GDM1 (cell line): Measurements from ENCODE around the gene FTO.
"Not testable (repeated sequence)": the region's sequence is repeated elsewhere in the genome, so short reads cannot be mapped to it uniquely, and the experiment has no call there.

Experiments used
- DNase-seq: peaks from one replicate; lab custom pipeline; 2025; lab: John Stamatoyannopoulos, UW

The FTO gene

DNA sequence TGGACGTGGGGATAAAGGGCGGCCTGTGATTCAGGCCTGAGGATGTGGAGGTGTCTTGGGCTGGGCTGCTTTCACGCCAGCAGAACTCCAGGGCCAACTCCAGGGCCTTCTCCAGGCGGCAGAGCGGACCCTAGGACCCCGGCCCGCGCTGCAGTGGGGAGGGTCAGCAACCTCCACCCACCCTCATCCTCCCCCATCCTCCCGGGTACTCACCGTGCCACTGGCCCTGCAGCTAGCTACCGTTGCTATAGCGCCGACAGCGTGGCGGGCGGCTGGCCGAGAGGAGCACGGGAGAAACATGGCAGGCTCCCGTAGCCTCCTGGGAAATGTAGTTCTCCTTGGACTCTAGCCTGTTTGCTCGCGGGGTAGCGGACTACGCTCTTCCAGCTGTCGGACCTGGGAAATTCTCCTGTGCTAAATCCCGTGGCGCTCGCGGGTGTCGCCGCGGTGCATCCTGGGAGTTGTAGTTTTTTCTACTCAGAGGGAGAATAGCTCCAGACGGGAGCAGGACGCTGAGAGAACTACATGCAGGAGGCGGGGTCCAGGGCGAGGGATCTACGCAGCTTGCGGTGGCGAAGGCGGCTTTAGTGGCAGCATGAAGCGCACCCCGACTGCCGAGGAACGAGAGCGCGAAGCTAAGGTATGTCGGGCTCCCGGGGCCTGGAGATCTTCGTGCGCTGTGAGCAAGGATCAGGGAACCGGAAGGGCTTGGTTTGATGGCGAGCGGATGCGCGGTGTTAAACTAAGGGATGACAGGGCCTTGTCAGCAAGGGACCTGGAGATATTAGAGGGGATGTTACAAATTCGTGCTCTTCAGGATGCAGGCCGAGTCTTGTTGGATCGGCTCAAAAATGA lies at the start of gene FTO, which contains the start of gene RPGRIP1L:
TSS of gene FTO (plus strand) at position 567 of the 855 bp plus-strand sequence.
TSS of gene RPGRIP1L (minus strand) at position 270 of the 855 bp plus-strand sequence. CDS start 3,136 bp downstream, outside the sequence.
- DNase-seq, result peak; percentile 82

DNA sequence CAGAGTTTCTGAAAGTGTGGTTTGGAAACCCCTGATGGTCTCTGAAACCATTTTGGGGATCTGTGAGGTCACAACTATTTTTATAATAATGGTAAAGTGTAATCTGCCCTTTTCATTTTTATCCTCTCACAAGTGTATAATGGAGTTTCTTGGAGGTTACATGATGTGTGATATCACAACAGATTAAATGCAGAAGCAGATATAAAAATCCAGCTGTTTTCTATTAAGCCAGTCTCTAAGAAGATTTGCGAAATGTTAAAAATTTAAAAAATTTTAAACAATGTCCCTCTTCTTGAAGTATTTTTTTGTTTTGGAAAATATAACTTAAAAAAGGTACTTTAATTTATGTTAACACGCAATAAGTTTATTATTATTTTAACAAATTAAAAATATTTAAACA lies 49.0 kb upstream of the FTO start:
- DNase-seq, result no peak

DNA sequence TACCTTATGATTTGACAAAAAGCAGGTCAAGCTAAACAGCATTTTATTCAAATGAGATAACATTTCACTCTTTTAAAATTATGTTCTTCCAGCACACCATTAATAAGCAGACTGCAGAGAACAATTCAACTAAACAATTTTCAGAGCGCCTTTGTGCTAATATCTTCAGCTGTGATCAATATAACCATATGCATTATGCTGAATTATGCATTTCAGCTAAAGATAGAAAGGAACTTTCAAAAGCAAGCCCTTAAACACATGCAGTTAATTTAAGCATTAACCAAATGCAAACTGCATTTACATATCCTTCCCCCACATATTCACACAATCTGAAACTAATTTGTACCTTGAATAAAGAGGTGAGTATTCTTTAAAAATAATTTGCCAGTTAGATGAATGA lies 41.9 kb upstream of the FTO start:
- no peak for DNase-seq

DNA sequence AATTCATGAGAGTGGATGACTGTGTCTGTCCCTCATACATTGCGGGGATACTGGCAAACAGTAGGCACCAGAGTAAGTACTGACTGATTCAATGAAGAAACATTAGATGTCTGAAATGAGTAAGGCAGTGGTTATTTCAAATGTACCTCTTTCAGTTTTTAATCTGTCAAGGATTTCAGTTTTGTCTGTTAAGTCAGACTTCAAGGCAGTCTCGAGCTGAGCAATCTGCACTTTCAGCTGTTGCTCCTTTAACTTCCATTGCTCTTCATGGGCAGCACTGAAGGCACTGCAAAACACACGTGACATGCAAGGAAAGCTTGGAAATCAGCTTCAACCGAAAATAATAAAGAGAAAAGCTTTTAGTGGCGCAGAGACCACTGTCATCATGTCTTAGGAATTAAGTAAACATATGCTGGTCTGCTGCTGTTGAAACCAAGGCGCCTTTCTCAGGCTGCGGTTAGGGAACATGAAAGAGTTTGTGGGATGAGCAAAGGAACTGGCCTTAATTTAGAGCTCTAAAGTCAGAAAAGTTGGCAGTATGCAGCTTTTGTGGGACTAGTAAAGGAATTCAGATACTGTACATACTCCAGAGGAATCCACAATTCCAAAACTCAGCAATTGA lies 39.1 kb upstream of the FTO start:
- no peak for DNase-seq

DNA sequence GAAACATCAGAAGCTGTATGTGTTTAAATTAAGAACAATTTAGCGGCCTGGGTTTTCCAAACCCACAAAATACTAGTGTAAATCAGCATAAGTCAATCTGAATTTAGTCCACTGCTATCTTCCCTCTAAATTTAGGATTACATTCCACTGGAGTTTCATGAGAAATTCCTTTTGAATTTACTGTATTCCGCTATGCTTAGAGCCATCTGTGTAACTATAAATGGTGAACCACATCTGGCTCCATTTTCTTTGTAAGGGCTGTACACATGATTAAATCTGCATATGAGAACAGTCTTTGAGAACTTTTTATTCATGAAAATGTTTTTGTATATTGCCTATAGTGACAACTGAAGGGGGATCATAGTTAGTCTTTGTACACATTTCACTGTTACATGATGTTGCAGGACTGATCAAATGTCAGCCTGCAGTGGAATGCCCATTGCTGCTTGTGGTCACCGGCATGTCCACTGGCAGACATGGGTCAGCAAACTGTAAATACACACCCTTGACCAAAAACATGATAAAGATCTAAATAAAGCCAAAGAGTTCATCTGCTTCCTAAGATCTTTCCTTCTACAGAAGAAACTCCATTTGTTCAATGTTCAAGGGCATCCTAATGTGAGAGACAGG lies 37.1 kb upstream of the FTO start:
- DNase-seq, result no peak

DNA sequence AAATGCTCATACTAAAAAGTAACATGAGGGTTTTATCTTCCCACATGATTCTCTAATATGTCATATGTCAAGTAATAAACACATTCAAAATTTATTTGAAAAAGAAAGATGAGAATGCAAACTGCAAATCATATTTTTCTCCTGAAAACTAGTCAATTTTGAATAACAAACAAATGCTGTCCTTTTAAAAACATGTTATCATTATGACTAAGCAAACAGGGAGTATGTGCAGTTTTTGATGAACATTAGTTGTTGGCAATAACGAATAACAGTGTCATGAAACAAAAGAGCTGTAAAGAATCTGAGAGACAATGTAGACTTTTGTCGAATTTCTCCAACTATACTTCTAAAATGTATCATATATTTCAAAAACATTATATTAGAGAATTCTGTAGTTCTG lies 35.1 kb upstream of the FTO start:
- no peak for DNase-seq

DNA sequence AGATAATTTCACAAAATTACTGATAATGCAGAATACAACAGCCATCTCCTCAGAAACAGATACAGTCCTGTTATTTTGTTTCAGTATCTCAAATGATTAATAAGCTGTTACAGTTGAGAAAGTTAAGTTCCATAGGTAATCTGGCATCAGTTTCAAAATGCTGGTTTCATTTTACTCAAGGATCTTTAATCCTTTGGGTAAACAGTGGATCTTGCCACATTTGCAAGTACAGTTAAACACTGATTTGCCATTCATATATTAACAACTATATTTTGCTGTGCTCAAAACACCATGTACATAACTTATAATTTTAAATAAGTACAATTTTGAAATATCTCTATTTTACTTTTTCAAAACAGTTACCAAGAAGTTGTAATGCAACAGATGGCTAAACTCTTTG lies 31.5 kb upstream of the FTO start:
- DNase-seq, result no peak

DNA sequence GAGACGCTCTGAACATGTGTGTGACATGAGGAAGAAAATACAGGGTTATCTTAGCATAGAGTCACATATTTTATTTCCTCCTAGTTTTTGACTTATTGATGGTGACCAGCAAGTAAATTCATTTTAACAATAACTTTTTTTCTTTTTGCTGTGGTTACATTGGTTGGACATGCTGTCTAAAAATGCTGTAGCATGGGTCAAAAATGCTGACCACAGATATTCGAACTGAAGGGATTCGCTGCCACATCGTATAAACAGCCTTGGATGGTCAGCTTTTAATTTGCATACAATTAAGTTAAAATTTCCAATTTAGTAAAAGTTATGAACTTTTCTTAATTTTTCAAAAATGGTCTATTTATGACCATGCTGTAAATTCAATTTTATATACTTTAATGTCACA lies 30.8 kb upstream of the FTO start:
- DNase-seq, result no peak

DNA sequence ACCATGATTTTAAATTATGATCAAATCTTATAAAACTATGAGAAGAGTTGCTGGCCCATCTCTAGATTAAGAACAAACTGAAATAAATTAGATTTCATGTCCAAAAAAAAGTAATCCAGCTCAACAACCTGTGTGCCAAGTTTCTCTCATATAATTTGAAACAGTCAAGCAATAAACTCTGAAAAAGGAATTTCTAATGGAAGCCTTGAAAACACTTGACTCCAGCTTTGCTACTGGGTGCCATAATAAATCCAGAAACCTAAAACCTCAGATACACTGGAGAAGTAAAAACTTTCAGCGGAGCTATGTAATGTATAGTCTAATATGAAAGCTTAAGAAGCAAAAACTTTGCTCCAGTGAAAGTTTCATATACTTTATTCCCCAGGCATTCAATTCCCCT lies 25.8 kb upstream of the FTO start:
- no peak for DNase-seq

DNA sequence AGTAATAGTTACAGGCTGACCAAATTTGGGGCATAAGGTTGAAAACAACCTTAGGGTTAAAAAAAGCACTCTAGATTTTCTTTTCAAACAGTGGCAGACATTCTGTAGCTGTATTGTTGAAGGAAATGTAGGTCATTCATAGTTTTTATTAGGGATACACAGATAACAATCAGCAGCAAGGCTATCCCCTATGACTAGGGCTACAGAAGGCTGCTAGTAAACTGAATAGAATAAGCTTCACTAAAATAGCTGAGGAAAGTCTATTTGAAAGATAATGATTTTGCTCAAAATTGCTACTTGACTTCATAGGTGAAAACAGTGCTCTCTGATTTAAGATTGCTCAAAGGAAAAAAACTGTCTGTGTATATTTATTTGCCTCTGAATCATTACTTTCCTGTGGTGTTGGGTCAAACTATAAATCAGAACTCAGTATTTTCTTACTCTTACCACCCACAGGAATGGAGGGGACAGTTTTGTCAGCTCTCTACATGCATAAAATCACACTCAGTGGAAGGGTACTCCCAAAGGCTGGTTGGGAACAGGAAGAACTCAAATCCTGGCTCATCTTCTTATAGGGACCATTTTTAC lies 25.1 kb upstream of the FTO start:
- no peak for DNase-seq

DNA sequence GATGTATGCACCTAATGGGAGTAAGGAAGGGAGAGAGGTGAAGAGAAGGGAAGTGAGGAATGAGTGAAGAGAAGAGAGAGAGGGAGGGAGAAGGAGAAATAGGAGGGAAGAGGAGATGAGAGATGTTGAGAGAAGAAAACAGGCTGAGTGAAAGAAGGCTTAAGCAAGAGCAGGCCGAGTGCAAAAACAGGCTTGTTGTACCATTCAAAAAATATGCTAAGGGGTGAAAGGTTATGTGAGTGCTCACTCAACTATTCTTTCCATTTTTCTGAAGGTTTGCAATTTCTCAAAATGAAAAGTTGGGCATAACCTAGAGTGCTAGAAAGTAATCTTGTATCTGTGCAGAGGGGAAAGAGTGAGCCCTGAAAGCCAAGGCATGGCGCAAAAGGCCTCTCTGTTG lies 23.2 kb upstream of the FTO start:
- DNase-seq, result no peak

DNA sequence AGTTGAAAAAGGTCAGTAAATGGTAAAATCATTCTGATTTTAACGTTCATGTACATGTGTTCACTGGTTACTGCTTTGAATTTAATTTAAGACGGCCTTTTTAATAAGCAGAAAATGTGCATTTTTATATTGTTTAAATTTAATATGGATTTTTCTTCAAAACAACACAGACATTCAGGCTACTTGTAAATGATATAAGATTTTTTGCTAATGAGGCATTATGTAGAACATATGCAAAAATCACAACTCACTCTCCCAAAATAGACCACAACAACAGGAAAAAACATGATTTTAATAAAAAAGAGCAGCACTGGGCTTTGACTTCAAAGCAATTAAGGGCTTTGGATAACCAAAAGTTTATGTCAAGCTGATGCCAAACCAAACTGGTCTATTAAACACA lies 22.6 kb upstream of the FTO start:
- no peak for DNase-seq

DNA sequence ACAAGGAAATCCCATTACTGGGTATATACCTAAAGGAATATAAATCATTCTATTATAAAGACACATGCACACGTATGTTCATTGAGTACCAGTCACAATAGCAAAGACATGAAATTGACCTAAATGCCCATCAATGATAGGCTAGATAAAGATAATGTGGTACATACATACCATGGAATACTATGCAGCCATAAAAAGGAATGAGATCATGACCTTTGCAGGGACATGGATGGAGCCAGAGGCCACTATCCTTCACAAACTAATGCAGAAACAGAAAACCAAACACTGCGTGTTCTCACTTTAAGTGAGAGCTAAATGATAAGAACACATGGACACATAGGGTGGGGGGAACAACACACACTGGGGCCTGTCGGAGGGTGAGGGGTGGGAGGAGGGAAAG lies 18.6 kb upstream of the FTO start:
- DNase-seq, result not testable (repeated sequence)

DNA sequence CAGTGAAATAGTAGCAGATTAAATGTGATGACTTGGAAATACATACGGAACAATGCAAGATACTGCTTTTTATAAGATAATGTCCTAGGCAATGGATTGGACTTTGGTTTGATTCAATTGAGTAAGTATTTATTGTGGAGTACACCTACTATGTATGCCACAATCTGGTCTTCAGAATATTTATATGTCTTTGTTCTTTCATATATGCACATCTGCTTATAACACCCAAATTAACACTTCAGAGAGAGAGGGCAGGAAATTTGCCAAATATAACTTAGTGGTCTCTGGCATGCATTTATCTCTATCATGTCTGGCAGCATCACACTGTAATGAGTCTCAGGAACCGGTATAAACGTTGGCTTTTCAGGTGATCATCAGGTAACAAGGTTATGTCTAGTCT lies 17.2 kb upstream of the FTO start:
- DNase-seq, result no peak

DNA sequence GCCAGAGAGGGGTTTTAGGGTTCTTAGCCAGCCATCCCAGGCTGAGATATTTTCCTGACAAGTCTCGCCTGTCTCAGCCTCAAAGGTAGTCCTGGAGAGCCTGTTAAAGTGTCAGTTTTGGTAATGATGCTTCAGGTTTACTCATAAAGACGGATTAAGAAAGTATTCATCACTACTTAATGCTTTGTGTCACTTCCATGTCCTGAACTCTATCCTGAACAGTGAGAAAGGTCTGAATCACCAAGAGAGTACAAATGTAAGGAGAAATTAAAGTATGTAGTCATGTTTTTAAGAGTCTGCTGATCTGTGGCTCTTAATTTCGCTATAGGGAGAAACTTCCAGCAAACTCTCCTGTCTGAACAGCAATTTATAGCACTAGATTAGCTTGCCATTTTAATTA lies 14.3 kb upstream of the FTO start:
- no peak for DNase-seq

DNA sequence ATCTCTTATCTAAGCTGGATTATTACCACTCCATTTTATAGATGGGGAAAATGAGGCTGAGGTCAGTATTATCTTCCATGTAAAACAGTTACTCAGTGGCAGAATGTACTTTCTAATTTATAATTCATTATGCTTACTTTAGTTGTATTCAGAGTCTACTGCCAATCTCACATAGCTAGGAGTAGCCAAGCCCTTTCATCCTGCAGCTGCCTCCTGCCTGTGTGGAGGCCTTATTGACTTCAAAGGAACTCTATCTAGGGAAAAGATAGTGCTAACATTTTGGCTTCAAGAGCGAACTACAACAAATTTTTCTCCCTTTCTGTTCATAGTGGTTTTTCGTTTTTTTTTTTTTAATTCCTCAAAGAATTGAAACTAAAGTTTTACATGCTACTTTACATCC lies 13.2 kb upstream of the FTO start:
- no peak for DNase-seq

DNA sequence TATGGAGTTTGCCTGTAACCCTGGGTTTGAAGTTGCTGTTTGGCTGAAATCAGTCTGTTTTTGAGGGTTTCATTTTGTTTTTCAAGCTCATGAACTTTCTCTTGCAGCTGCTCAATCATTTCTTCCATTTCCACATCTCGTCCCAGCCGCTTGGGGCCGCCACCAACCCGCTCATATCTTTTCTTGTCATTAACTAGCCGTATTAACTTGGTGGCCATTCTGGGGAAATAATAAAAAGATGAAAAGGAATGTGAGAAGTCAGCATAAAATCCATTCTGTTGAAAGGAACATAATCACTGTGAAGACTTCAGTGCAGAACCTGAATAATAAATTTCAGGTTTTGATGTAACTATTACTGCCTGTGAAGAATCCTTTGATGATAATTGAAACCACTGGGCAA lies 11.8 kb upstream of the FTO start:
- no peak for DNase-seq

DNA sequence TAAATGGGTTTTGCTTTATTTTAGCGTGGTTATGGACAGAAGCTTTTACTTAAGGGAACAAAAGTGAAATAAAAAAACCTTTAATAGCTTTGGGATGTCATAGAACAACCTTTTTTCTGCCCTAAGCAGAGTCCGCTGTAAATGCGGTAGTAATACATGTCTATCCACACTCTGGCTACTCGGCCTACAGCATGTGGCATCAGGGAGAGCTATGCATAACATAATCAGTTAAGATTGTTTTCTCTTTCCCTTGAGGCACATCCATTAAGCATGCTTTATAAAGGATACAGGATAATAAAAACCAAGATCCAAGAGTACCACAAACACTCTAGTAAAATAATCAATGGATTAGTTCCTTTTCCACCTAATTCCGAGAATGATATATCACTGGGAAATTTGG lies 10.6 kb upstream of the FTO start:
- DNase-seq, result no peak

DNA sequence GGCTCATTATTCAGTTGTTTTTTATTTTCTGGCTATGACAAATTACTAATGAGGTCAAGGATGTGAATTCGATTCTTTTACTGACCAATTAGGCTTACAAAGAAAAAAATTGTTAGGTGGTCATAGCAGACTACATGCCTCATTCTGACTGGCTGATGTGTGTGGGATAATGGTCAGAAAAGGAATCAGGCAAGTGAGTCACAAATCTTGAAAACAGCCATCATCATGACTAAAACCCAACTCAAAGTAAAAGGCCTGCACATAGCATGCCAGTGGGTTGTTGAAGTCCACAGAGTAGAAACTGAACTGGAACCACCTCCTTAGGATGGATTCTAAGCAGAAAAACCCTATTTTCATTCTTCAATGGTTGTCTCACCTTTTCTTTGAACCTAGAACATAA lies 8.9 kb upstream of the FTO start:
- DNase-seq, result no peak

DNA sequence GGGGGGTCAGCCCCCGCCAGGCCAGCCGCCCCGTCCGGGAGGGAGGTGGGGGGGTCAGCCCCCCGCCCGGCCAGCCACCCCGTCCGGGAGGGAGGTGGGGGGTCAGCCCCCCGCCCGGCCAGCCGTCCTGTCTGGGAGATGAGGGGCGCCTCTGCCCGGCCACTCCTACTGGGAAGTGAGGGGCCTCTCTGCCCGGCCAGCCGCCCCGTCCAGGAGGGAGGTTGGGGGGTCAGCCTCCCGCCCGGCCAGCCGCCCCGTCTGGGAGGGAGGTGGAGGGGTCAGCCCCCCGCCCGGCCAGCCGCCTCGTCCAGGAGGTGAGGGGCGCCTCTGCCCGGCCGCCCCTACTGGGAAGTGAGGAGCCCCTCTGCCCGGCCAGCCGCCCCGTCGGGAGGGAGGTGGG lies 5.7 kb upstream of the FTO start:
- not testable (repeated sequence) for DNase-seq

DNA sequence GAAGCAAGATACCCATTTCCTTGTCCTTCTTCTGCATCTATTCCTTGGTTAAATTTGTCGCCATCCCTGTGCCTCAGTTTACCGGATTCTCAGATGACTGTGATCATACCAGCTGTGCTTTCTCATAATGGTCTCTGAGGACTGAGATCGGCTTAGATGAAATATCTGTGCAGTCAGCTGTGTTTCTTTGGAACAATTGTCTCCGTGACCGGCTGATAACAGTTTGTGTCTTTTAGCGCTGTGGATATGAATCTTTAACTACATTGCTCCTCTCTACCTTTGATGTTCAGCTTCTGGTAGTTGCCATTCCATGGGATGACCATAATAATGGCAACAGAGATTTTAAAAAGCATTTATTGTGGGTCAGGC lies 473 bp downstream of the FTO start:
- no peak for DNase-seq

DNA sequence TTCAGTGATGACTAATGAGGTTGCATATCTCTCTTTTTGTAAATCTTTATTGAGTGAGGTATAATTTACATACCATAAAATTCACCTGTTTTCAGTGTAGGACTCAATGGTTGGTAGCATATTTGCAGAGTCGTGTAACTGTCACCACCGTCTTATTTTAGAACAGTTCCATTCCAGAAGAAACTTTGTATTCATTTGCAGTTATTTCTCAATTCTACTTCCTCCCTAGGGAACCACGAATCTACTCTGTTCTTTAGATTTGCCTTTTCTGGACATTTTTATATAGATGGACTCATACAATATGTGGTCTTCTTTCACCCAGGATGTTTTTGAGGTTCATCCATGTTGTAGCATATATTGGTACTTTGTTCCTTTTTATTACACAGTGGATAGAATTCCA lies 3.7 kb downstream of the FTO start:
- DNase-seq, result no peak

DNA sequence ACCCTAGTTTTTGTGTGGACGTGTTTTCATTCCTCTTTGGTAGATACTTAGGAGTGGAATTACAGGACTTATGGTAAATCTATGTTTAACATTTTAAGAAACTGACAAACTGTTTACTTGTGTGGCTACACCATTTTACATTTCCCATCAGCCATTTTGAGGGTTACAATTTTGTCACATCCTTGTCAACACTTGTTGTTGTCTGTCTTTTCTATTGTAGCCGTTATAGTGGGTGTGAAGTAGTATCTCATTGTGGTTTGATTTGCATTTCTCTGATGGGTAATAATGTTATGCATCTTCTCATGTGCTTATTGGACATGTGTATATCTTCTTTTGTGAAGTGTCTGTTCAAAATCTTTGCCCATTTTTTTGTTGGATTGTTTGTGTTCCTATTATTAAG lies 4.5 kb downstream of the FTO start:
- DNase-seq, result no peak
